SU-DHL-6 (cell line): Measurements from ENCODE around the gene NINL.

Experiments used
- H2AFZ ChIP-seq: fragments of 200-600 bp; sonication (generic); 2 replicates; pipeline ENCODE4 v1.6.1; 2014; ENCODE audit warnings: low read depth, mild to moderate bottlenecking, moderate library complexity, mixed read lengths, antibody characterized with exemption, low read length; ENCODE audit not compliant: severe bottlenecking
- H3F3A ChIP-seq: fragments of 200-600 bp; shearing (Covaris generic); 2 replicates; pipeline ENCODE4 v1.6.0; 2016; ENCODE audit warnings: antibody characterized with exemption, mild to moderate bottlenecking; ENCODE audit not compliant: insufficient read depth
- H3K27ac ChIP-seq: fragments of 200-600 bp; sonication (generic); 2 replicates; pipeline ENCODE4 v1.5.1; 2016; ENCODE audit warnings: low read depth, mild to moderate bottlenecking, low read length, moderate library complexity, mixed read lengths
- H3K27me3 ChIP-seq: fragments of 200-600 bp; sonication (generic), shearing (Covaris generic); 2 replicates; pipeline ENCODE4 v1.6.0; 2014; ENCODE audit warnings: mild to moderate bottlenecking, low read length
- H3K36me3 ChIP-seq: fragments of 200-600 bp; sonication (generic); 2 replicates; pipeline ENCODE4 v1.6.1; 2014; ENCODE audit warnings: mild to moderate bottlenecking, low read length, mixed read lengths
- H3K4me2 ChIP-seq: fragments of 300-600, 200-600 bp; shearing (Covaris generic), sonication (generic); 2 replicates; pipeline ENCODE4 v1.6.0; 2014; ENCODE audit warnings: low read length, low read depth, mild to moderate bottlenecking; ENCODE audit not compliant: poor library complexity, severe bottlenecking
- H3K4me3 ChIP-seq: fragments of 200-600 bp; sonication (generic); 2 replicates; pipeline ENCODE4 v1.5.1; 2014; ENCODE audit warnings: antibody characterized with exemption, low read length, mild to moderate bottlenecking, mixed read lengths; ENCODE audit not compliant: insufficient read depth, poor library complexity, severe bottlenecking
- H3K79me2 ChIP-seq: fragments of 200-600 bp; sonication (generic); 2 replicates; pipeline ENCODE4 v1.6.1; 2014; ENCODE audit warnings: mild to moderate bottlenecking, low read length, moderate library complexity; ENCODE audit not compliant: insufficient read depth
- H3K9ac ChIP-seq: fragments of 200-600 bp; sonication (generic); 2 replicates; pipeline ENCODE4 v1.7.0; 2014; ENCODE audit warnings: mild to moderate bottlenecking, low read length
- H3K9me2 ChIP-seq: fragments of 200-600 bp; sonication (generic); replicated peaks from 2 replicates; pipeline ENCODE4 v1.6.1; 2014; ENCODE audit warnings: low read length; ENCODE audit not compliant: insufficient read depth
- H3K9me3 ChIP-seq: fragments of 200-600 bp; sonication (generic); 2 replicates; pipeline ENCODE4 v1.6.1; 2014; ENCODE audit warnings: low read length, mixed read lengths; ENCODE audit not compliant: insufficient read depth
- H4K20me1 ChIP-seq: fragments of 200-600 bp; sonication (generic); 2 replicates; pipeline ENCODE4 v1.6.1; 2014; ENCODE audit warnings: low read depth, mild to moderate bottlenecking, antibody characterized with exemption, low read length, moderate library complexity, mixed read lengths
- EZH2phosphoT487 ChIP-seq: fragments of 200-600 bp; sonication (generic), shearing (Covaris generic); conservative IDR thresholded peaks from 2 replicates; pipeline ENCODE4 v1.6.1; 2018; ENCODE audit warnings: mild to moderate bottlenecking, antibody characterized with exemption, low read length, moderate library complexity, mixed read lengths
- TF ChIP-seq, protein P1 (sequence below): fragments of 200-600 bp; sonication (generic); IDR thresholded peaks from one replicate; pipeline ENCODE4 v1.5.1; 2017; ENCODE audit warnings: antibody characterized with exemption, mild to moderate bottlenecking, low read length, moderate library complexity; ENCODE audit not compliant: insufficient read depth, poor library complexity, severe bottlenecking

NINL gene

DNA sequence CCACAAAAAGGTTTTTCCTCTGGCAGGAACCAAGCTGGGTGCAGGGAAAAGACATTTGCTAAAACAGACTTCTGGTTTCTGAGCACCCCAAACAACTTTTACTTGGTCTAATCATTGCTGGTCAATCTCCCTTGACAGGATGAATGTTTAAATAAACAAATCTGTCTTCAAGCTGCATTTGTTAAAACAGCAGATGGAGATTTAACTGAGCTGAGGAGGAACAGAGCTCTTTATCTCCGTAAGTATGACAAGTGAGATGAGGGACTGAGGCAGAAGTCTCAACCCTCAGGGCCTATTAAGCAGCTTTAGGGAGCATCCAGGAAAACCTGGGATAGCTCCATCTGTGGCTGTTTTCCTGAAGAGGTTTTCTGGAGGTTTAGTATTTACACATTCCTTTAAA, 40.6 kb downstream of the NINL start:
- H3F3A ChIP-seq, result no peaks in the 10 kb centered on the region
- TF ChIP-seq, protein P1, sequence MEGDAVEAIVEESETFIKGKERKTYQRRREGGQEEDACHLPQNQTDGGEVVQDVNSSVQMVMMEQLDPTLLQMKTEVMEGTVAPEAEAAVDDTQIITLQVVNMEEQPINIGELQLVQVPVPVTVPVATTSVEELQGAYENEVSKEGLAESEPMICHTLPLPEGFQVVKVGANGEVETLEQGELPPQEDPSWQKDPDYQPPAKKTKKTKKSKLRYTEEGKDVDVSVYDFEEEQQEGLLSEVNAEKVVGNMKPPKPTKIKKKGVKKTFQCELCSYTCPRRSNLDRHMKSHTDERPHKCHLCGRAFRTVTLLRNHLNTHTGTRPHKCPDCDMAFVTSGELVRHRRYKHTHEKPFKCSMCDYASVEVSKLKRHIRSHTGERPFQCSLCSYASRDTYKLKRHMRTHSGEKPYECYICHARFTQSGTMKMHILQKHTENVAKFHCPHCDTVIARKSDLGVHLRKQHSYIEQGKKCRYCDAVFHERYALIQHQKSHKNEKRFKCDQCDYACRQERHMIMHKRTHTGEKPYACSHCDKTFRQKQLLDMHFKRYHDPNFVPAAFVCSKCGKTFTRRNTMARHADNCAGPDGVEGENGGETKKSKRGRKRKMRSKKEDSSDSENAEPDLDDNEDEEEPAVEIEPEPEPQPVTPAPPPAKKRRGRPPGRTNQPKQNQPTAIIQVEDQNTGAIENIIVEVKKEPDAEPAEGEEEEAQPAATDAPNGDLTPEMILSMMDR, result no peak
- no peak for TF ChIP-seq EZH2phosphoT487
- H3K9ac ChIP-seq, result no peak overlapping the region
- no peaks in the 10 kb centered on the region for H3K36me3 ChIP-seq
- H3K27me3 ChIP-seq, result no peaks in the 10 kb centered on the region
- H3K79me2 ChIP-seq, result no peaks in the 10 kb centered on the region
- no peaks in the 10 kb centered on the region for H4K20me1 ChIP-seq
- no peak overlapping the region for H3K4me3 ChIP-seq
- H3K9me2 ChIP-seq, result no peaks in the 10 kb centered on the region
- no peaks in the 10 kb centered on the region for H3K9me3 ChIP-seq
- no peak overlapping the region for H3K27ac ChIP-seq
- no peak overlapping the region for H3K4me2 ChIP-seq
- H2AFZ ChIP-seq, result no peak overlapping the region

DNA sequence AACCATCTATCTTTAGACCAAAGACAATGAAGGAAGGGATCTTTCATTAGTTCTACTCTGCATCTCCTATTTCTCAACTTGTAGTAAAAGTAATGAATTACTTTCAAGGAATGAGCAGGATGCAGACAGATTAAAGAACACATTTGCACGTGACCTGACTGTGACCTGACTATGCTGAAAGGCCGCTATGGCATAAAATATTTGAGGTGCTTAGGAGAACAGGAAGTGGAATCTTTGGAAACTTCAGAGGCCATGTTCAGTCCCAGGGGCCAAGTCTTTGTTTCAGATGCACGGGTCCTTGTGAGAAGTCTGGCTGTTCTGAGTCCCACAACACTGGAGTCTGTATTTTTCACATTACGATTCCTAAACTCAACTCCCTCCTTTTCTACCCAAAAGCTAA, 41.0 kb downstream of the NINL start:
- no peaks in the 10 kb centered on the region for H3K9me3 ChIP-seq
- no peaks in the 10 kb centered on the region for H3F3A ChIP-seq
- H3K4me2 ChIP-seq, result no peak overlapping the region
- H3K9me2 ChIP-seq, result no peaks in the 10 kb centered on the region
- H3K36me3 ChIP-seq, result no peaks in the 10 kb centered on the region
- H3K27me3 ChIP-seq, result no peaks in the 10 kb centered on the region
- no peak overlapping the region for H3K9ac ChIP-seq
- TF ChIP-seq EZH2phosphoT487, result no peak
- TF ChIP-seq, protein P1, result no peak
- no peaks in the 10 kb centered on the region for H3K79me2 ChIP-seq
- no peak overlapping the region for H2AFZ ChIP-seq
- H4K20me1 ChIP-seq, result no peaks in the 10 kb centered on the region
- H3K4me3 ChIP-seq, result no peak overlapping the region
- H3K27ac ChIP-seq, result no peak overlapping the region

DNA sequence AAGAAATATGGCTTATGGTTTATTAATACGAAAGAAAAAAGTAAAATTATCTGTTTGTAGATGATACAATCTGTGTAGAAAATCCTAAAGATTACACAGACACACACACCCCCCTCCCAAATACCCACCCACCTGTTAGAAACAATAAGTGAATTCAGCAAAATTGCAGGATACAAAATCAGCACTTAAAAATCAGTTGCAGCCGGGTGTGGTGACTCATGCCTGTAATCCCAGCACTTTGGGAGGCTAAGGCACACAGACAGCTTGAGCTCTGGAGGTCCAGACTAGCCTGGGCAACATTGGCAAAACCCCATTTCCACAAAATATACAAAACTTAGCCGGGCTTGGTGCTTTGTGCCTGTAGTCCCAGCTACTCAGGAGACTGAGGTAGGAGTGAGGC, 42.3 kb downstream of the NINL start:
- H2AFZ ChIP-seq, result no peak overlapping the region
- H3K36me3 ChIP-seq, result no peaks in the 10 kb centered on the region
- no peak overlapping the region for H3K4me3 ChIP-seq
- no peak overlapping the region for H3K9ac ChIP-seq
- no peaks in the 10 kb centered on the region for H3K79me2 ChIP-seq
- no peaks in the 10 kb centered on the region for H3F3A ChIP-seq
- H3K9me3 ChIP-seq, result no peaks in the 10 kb centered on the region
- H4K20me1 ChIP-seq, result no peaks in the 10 kb centered on the region
- no peaks in the 10 kb centered on the region for H3K27me3 ChIP-seq
- no peak overlapping the region for H3K4me2 ChIP-seq
- H3K27ac ChIP-seq, result no peak overlapping the region
- H3K9me2 ChIP-seq, result no peaks in the 10 kb centered on the region
- no peak for TF ChIP-seq EZH2phosphoT487
- TF ChIP-seq, protein P1, result no peak
